Measurements from ENCODE around the gene SPATA16. TPM values are rescaled to one million over a fixed set of nuclear protein-coding genes. Genes with fewer than 3 reads are reported as not detected.
"Not testable (repeated sequence)": the region's sequence is repeated elsewhere in the genome, so short reads cannot be mapped to it uniquely, and the experiment has no call there.

The SPATA16 gene
- total RNA-seq, 1 experiment from 2014 or later, result not detected

DNA sequence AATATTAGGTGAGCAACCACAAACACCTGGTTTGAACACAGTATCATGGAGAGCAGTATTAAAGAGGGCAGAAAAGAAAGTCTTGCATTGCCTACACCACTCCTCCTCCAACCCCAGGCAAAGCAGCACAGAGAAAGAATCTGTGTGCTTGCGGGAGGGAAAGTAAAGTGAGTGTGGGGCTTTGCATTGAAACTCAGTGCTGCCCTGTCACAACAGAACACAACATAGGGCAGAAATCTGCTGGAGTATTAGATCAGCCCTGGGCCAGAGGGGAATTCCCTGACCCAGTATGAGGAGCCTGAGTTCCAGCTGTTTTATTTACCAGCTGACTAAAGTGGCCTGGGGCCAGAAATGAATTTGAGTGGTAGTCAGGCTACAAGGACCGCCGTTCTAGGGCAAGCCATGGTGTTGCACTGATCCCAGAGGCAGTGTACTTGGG lies 75.5 kb downstream of the SPATA16 start:
- peak; percentile 9 for DNase-seq (ENCODE audit: low read depth)

DNA sequence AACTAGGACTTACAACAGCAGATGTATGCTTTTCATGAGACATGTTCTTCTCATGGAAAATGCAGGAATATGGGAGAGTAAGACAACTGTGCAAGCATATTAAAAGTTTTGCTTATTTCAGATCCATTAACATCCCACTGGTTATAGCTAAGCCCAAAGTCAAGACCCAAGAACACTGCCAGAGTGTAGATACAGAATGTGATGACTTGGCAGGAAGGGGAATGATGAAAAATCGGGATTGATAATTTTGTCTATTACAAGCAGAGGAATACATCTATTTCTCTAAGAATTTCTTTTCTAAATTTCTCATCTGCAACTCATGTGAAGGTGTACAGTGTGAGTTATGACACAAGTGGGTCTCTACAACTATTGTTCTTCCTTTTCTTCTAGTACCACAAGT lies 76.4 kb downstream of the SPATA16 start:
- no peak for DNase-seq (ENCODE audit: low read depth)

DNA sequence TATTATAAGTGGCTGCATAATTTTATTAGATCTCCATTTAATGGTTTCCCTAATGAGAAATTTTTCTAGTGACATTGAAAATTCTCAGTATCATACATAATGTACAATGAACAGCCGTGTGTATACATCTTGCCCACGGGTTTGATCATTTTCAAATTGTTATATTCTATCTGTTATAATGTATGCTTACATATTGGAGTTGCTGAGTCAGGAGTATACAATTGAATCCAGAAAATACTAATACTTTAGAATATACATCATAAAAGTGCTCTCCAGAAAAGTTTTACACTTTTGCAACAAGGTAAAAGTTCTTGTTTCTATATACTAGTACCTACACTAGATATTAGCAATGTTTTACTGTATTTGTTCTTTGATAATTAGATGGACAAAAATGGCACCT lies 82.8 kb downstream of the SPATA16 start:
- no peak for DNase-seq (ENCODE audit: low read depth)

DNA sequence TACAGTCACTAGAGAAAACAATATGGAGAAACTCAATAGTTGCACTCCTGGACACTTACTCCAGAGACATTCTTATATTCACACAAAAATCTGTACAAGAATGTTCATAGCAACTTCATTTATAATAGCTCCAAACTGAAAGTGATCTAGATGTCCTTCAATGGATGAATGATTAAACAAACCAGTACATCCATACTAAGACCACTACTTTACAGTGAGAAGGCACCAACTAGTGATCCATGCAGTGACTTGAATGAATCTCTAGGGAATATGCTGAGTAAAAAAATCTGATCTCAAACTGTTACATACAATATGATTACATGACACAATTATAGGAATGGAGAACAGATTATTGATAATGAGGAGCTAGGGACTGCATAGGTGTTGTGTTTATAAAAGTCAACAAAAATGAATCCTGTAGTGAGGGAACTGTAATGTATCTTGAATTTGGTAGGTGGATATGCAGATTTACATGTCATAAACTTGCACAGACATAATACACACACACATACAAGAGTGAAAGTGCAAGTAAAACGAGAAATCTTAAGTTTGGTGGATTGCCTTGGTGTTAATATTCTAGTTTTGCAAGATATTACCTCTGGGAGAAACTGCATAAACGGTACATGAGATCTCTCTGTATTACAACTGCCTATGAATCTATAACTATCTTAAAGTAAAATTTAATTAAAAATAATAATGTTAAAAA lies 85.7 kb downstream of the SPATA16 start:
- DNase-seq (ENCODE audit: low read depth), result no peak

DNA sequence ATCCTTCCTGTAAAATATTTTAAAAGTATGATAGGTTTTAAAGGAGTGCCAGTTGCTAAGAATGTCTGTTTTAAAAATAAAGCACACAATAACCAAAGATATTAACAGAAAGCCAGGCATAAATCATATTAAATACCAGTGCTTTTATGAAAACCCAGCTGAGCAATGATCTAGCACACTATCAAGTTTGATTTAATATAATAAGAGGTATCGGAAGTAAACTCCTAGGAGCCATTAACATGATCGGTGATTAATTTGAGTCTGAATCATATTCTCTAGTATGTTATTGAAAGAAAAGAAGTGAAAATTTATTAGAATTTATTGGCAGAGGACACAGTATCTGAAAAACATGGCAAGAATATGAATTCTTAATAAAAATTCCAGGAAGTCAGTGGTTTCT lies 91.7 kb downstream of the SPATA16 start:
- DNase-seq (ENCODE audit: low read depth), result no peak

DNA sequence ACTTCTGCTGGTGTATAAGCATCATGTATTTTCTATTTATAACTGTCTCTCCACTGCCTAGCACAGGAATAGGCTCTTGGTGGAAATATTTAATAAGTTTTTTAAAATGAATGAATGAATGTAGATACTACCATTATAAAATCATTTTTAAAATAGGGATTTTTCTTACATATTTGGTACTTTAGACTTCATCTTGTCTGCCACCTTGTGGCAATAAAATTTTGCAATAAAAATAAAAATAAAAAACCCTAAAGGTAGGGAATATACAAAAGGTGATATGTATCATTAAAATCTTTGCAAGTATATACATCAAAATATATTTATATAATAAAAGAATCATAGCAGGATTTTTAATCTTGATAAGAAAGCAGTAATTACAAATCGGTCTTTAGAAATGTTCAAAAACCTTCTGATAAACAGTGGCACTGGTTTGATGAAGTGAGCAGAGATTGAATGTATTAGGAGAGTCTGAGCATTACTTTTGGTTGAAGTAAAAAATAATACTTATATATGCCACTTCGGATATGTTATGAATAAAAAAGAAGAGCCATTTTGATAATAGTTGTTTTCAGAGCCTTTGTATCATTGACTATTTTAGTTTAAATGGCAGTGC lies 95.2 kb downstream of the SPATA16 start:
- DNase-seq (ENCODE audit: low read depth), result peak; percentile 2

DNA sequence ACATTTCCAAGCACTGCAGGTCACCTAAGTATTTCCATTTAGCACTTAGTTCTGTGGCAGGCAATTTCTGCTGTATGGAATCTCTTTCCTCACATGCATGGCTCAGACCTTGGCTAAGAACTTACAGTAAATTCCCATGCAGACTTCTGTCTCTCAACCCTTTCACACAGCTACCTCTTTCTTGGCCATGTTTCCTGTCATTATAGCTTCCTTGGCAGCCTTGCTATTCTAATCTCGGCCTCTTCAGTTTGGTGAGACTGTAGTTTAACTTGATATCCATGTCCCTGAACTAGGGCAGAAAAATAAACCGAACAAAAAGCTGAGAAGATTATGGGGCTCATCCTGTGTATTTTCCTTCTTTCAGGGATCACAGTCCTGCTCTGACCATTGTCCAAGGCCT lies 96.0 kb downstream of the SPATA16 start:
- no peak for DNase-seq (ENCODE audit: low read depth)

DNA sequence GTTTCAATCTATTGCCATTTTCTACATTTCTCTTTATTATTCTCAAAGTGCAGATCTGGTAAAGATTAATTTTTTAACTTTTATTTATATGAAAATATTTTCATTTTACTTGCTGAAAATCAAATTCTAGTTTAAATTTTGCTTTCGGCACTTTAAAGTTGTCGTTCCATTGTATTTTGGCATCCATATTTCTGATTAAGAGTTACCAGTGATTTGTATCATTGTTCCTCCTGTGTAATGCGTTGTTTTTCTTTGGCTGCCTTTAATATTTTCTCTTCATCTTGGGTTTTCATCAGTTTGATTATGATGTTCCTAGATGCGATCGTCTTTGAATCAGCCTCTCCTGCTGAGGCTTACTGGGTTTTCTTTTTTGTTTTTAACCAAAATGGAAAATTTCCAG lies 97.3 kb downstream of the SPATA16 start:
- no peak for DNase-seq (ENCODE audit: low read depth)

DNA sequence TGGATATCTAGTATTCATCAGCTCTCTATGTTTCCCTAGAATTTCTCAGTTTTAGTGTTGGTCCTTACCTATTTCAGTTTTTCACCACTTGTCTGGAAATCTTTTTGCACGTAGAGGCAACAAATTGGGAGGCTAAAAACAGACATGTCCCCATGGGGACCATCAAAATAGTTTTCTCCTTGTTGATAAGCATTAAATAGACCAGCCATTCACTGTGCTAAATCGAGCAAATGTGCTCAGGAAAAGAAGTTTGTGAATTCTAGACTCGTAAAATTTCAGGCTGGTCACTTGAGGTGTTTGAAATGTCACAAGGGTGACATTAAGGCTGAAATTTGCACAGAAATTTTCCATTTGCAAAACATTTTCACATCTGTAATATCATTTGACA lies 102.6 kb downstream of the SPATA16 start:
- no peak for DNase-seq (ENCODE audit: low read depth)

DNA sequence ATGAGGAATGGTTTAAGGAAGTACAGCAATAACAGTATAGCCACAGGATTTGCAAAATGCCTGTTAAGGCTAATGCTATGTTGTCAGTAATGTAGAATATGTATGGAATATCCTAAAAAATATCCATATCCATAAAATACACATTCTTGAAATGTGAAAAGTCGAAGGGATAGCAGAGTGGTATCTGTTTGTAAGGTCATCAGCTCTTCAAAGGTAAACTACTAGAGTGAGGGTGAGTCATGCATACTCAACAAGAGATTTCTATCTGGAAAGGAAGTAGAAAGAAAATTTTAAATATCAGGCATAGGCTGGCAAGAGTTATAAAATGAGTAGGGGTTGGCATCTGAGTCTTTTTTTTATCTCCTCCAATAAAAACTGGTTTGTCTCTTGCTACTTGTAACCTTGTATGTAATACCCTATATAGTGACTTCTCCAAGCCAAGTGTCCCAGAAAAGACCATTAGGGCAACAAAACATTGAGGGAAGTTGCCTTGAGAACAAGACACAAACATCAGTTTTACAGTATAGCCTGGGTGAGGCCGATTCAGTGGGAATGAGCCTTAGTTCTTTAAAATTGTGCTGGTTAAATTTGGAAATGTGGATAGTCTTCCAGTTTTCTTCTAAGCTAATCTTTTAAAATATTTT lies 103.1 kb downstream of the SPATA16 start:
- DNase-seq (ENCODE audit: low read depth), result no peak

DNA sequence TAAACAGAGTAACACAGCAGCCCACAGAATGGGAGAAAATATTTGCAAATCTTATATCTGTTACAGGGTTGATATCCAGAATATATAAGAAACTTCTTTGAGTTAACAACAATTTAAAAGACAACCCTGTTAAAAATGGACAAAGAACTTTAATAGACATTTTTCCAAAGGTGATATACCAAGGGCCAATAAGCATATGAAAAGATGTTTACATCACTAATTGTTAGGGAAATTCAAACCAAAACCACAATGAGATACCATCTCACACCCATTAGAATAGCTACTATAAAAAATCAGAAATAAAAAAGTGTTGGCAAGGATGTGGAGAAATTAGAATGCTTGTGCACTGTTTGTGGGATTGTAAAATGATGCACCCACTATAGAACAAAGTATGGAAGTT lies 110.8 kb downstream of the SPATA16 start:
- DNase-seq (ENCODE audit: low read depth), result no peak

DNA sequence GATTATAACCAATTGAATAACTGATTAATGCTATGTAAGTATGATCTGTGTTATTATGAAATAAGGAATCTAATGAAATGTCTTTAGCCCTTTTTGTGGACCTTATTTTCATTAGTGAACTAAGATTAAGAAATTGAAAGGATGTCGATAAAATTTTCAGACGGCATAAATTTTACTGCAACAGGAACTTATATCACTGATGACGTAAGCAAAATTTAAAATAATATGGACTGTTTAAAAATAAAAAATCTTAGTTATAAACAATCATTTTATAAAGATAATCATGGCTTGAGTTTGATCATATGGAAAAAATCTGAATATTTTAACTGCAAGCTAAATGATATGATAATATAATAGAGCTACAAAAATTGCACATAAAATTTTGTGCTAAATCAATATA lies 112.7 kb downstream of the SPATA16 start:
- DNase-seq (ENCODE audit: low read depth), result no peak

DNA sequence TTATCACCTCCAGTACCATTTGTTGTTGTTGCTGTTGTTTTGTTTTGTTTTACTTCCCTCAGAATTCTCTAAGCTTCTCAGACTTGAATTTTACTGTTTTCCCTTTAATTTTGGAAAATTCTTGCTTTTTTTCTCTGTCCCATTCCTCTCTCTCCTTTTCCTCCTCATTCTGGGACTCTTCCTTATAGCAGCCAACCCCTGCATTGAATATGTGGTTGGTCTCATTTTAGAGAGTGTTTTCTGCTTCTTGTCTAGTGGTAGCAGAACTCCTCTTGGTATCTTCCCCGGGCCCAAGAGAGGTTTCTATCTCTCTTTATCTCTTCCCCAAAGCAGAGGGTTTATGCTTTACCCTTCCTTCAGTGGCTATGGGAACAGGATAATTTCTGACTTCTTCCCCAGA lies 113.6 kb downstream of the SPATA16 start:
- no peak for DNase-seq (ENCODE audit: low read depth)

DNA sequence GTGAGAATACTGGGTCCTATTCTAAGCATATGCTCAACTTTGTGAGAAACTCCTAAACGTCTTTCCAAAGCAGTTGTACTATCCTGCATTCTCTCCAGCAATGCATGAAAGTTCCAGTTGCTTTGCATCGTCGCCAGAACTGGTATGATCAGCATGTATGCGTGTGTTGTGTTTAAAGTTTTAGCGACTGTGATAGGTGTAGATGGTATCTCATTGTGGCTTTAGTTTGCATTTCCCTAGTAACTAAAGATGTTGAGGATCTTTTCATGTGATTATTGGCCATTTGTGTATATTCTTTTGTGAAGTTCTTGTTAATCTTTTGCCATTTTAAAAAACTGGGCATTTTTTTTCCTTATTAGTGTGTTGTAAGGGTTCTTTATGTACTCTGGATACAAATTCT lies 115.1 kb downstream of the SPATA16 start:
- no peak for DNase-seq (ENCODE audit: low read depth)

DNA sequence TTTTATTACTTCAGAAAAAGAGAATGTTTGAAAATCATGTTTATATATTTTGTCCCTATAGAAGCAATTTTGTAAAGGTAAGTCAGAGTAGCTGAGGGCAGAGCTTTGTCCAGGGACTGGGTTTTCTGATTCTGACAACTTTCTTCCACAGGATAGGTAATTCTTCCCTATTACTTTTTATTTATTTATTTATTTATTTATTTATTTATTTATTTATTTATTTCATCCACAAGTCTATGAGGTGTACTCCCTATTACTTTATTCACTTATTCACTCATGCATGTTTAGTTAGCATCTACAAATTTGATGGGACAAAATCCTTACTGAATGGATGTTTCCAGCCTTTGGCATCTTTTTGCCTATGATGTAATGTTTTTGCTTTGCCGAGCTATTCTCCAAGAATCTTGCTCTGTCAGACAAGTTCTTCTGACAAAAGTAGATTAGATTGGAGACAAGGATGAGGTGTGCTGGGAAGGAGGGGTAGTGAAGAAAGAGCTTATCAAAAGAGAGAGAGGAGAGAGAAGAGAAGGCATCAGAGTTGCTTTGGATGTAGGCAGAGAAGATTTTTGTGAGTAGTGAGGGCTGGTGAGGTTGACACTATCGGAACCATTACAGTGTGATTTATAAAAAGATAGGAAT lies 119.4 kb downstream of the SPATA16 start:
- no peak for DNase-seq (ENCODE audit: low read depth)

DNA sequence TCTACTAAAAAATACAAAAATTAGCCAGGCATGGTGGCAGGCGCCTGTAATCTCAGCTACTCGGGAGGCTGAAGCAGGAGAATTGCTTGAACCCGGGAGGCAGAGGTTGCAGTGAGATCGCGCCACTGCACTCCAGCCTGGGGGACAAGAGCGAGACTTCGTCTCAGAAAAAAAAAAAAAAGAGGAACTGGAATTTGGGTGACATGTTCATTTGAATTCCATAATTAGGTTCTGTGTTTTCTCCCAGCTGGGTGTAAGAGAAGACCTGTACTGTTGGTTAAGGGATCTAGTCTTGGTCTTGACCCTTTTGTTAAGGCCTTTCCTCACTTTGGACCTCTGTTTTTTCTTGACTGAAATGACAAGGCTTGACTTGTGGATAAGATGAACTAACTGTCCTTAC lies 120.9 kb downstream of the SPATA16 start:
- not testable (repeated sequence) for DNase-seq (ENCODE audit: low read depth)

DNA sequence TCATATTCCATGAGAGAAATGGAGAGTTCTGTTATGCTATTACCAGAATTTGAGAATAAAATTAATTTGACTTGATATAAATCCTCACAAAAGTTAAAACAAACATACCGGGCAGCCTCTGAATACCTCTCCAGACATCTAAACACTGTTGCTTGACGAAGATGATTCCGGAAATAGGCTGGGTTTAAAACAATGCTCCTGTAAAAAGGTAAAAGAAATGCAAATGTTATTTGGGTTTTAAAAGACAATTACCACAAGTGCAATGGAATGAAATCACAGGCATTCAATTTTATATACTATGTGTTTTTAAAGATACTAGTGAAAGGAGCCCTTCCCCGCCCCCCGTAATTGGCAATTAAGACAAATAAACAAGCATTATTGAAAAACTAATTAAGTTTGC lies 121.7 kb downstream of the SPATA16 start:
- DNase-seq (ENCODE audit: low read depth), result no peak

DNA sequence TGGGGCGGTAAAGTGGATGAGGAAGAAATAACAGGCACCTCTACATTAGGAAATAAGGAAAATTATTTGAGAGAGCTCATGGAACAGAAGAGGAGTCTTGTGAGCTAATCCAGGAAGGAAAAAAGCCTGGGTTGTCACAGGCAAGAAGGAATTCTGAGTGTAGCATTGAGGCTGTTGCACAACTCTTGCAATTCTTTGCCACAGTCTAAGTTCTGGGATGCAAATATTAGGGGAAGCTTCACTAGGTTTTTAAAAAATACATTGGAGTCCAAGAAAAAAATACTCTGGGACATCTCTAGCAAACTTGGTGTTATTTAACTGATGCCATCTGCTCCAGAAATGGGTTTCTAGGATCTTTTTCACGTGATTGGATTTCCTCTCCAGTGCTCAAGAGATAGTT lies 122.3 kb downstream of the SPATA16 start:
- no peak for DNase-seq (ENCODE audit: low read depth)

DNA sequence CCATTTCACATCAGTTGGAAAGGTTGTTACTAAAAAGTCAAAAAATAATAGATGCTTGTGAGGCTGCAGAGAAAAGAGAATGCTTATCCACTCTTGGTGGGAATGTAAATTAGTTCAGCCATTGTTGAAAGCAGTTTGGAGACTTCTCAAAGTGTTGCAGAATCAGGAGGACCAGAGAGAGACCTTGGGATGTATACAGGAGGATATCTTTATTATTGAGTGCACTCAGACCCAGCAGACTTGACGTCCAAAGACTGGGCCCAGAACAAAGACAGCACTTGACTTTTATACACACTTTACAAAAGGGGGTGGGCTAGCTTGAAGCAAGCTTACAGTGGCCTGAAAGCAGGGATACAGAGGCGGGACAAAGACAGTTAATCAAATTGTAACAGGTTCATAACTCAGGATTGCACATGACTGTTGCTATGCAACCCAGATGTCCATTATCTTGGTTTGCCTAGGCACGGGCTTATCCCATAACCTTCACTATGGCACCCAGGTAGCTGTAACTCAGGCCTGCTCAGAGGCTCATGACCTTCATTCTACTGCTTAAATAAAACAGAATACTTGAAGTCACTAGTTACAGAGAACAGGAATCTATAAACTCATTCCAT lies 127.7 kb downstream of the SPATA16 start:
- no peak for DNase-seq (ENCODE audit: low read depth)

DNA sequence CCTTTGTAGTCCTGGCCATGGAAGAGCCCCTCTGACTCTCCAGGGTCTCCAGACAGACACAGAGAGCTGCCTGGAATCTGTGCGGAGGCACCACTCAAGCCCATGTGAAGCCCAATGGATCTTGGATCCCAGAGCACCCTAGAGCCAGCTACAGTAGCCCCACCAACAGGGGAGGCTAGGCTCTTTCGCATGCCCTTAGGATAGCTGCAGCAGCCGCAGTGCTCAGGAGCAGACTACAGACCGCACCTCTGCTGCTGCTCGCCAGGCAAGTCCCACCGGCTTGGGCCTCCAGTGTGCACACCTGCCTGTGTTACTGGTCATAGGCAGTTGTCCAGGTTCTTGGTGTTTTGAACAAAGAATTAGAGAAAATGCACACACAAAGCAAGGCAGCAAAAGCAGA lies 131.6 kb downstream of the SPATA16 start:
- no peak for DNase-seq (ENCODE audit: low read depth)

DNA sequence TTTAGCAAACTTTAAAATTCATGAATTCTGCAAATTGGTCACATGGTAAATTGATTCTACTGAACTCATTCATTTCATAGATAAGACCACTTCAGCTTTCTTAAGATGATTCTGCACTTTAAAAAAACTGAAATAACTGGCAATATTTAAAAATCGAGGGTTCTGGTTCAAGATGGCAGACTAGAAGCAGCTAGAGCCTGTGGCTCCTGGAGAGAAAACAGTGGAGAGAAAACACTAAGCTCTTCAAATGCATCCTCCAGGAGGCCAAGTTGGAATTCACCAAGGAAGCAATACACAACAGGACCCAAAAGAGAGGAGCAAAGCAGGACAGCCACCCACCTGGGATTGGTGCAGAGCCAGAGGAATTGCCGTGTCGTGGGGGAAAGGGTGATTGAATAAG lies 132.1 kb downstream of the SPATA16 start:
- no peak for DNase-seq (ENCODE audit: low read depth)

DNA sequence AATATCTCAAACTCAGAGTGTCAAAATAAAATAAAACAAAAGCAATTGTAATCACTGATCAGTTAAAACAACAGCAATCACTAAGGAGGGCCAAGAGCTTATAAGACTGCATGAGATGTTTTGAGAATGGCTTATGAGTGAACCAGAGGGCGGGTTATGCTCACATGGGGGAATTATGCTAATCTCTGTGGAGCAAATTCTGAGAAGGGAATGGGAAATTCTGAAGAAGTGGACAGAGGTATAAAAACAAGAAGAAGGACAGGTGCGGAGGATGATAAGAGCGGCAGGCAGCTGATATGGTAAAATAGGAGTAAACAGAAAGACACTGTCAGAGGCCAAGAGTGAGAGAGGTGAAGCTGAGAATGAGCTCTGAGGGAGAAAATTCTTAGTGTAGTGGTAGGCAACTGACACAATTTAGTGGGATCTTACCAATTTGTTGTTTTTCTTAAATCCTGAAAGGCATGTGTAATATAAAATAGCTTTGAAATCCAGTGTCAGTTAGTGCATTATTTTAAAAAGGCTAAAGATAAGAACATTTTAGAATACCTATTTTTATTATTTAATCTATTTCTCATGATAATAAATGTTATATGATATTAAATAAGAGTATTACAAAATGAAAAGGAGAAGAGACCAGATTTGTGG lies 133.8 kb downstream of the SPATA16 start:
- DNase-seq (ENCODE audit: low read depth), result no peak
